Esophagus squamous epithelium (tissue), 4 donors: ENCODE measurements around the gene RASGRF2.

ENCODE experiments used
- POLR2A ChIP-seq, 4 donors: fragments of 450-650 bp; IDR thresholded peaks; one replicate each; pipeline ENCODE4 v1.6.1; 2017; ENCODE audit warnings: antibody characterized with exemption in 4 of 4, mild to moderate bottlenecking in 4 of 4, moderate library complexity in 3 of 4
- TF ChIP-seq, protein P1 (sequence below), 6 experiments: fragments of 450-650 bp in 4 of 6; fragments of 200-600 bp in 2 of 6; sonication (generic) in 2 of 6; IDR thresholded peaks; one replicate each; pipeline ENCODE4 v1.5.1; 2016 to 2019; ENCODE audit warnings: antibody characterized with exemption in 6 of 6, mild to moderate bottlenecking in 4 of 6, moderate library complexity in 4 of 6

DNA sequence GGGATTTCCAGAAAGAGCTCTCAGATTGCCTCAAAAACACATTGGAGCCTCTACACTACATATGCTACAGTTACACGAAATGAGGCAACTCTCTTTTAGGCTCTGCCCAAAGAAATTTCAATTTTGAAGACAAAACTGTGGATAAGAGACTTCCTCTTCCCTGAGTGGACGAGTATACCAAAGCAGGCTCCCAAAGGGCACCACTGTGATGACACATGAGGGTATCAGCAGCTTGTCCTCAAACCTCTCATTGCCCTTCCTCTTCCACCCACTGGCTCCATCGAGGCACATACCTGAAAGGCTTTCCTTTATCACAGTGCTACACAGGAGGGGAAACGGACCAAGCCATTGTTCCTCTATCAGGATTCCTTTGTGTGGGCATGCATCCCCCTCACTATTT, 284.3 kb downstream of the RASGRF2 start:
- no peak for TF ChIP-seq POLR2A (IDR thresholded peaks at IDR 0.05)
- TF ChIP-seq, protein P1, sequence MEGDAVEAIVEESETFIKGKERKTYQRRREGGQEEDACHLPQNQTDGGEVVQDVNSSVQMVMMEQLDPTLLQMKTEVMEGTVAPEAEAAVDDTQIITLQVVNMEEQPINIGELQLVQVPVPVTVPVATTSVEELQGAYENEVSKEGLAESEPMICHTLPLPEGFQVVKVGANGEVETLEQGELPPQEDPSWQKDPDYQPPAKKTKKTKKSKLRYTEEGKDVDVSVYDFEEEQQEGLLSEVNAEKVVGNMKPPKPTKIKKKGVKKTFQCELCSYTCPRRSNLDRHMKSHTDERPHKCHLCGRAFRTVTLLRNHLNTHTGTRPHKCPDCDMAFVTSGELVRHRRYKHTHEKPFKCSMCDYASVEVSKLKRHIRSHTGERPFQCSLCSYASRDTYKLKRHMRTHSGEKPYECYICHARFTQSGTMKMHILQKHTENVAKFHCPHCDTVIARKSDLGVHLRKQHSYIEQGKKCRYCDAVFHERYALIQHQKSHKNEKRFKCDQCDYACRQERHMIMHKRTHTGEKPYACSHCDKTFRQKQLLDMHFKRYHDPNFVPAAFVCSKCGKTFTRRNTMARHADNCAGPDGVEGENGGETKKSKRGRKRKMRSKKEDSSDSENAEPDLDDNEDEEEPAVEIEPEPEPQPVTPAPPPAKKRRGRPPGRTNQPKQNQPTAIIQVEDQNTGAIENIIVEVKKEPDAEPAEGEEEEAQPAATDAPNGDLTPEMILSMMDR (IDR thresholded peaks at IDR 0.05): no peak
